Medulla oblongata (tissue), 1 donor: ENCODE data around the gene IKZF4.
A peak's percentile ranks its signal among the peaks of the same experiment; 100 is the strongest.
"Not testable (repeated sequence)": the region's sequence is repeated elsewhere in the genome, so short reads cannot be mapped to it uniquely, and the experiment has no call there.

Source experiments
- DNase-seq: peaks from one replicate; pipeline ENCODE4 v3.0.0-alpha.2; 2015; ENCODE audit errors: extremely low spot score

The IKZF4 gene

GRCh38 chr12:56040151-56040550 is 19.3 kb downstream of the IKZF4 start:
- no peak for DNase-seq

GRCh38 chr12:56040963-56041551 is 20.2 kb downstream of the IKZF4 start:
- DNase-seq: peak; percentile 5

- DNase-seq: peak; percentile 98
Observed at GRCh38 chr12:56041552-56042429, 20.9 kb downstream of the IKZF4 start, which contains the start of gene RPS26. Gene RPS26 (plus strand): TSS chr12:56041918. CDS start chr12:56042167, 249 bp downstream.

GRCh38 chr12:56042430-56042813 is 21.6 kb downstream of the IKZF4 start:
- not testable (repeated sequence) for DNase-seq

GRCh38 chr12:56042843-56043242 is 22.0 kb downstream of the IKZF4 start:
- no peak for DNase-seq

- no peak for DNase-seq
Observed at GRCh38 chr12:56046027-56046780, 25.4 kb downstream of the IKZF4 start.

- DNase-seq: no peak
Observed at GRCh38 chr12:56053407-56053893, 32.6 kb downstream of the IKZF4 start.

- DNase-seq: not testable (repeated sequence)
Observed at GRCh38 chr12:56059964-56060363, 39.1 kb downstream of the IKZF4 start.

- no peak for DNase-seq
Observed at GRCh38 chr12:56061982-56062381, 41.1 kb downstream of the IKZF4 start.

- no peak for DNase-seq
Observed at GRCh38 chr12:56062996-56063395, 42.2 kb downstream of the IKZF4 start.

GRCh38 chr12:56071648-56072047 is 50.8 kb downstream of the IKZF4 start:
- no peak for DNase-seq

GRCh38 chr12:56074396-56074795 is 53.6 kb downstream of the IKZF4 start:
- no peak for DNase-seq

- DNase-seq: not testable (repeated sequence)
Observed at GRCh38 chr12:56077966-56078365, 57.1 kb downstream of the IKZF4 start.

GRCh38 chr12:56078427-56078826 is 57.6 kb downstream of the IKZF4 start:
- DNase-seq: no peak

GRCh38 chr12:56078931-56079722 is 58.3 kb downstream of the IKZF4 start:
- DNase-seq: peak; percentile 85

GRCh38 chr12:56079723-56080555 is 59.1 kb downstream of the IKZF4 start, which contains the start of gene ERBB3:
Gene ERBB3 (plus strand): TSS chr12:56080165. CDS start chr12:56080301, 136 bp downstream.
- DNase-seq: peak; percentile 76

GRCh38 chr12:56080556-56081138 is 59.8 kb downstream of the IKZF4 start:
- no peak for DNase-seq

GRCh38 chr12:56081393-56082347 is 60.8 kb downstream of the IKZF4 start:
- peak; percentile 79 for DNase-seq

- no peak for DNase-seq
Observed at GRCh38 chr12:56082382-56082781, 61.5 kb downstream of the IKZF4 start.
